Smooth muscle cell (in vitro differentiated cells): ENCODE data around the gene BRSK2. TPM values are rescaled to one million over a fixed set of nuclear protein-coding genes. Genes with fewer than 3 reads are reported as not detected.
"Not testable (repeated sequence)": the region's sequence is repeated elsewhere in the genome, so short reads cannot be mapped to it uniquely, and the experiment has no call there.

Source experiments
- DNase-seq: peaks from one replicate; lab custom pipeline; 2025; ENCODE audit not compliant: unreplicated experiment; lab: John Stamatoyannopoulos, UW
- H2AFZ ChIP-seq: fragments of 200-600 bp; sonication (generic); 2 replicates; pipeline ENCODE4 v1.6.0; 2016; ENCODE audit warnings: antibody characterized with exemption, low read depth, mild to moderate bottlenecking
- H3F3A ChIP-seq: fragments of 200-600 bp; sonication (generic); 2 replicates; pipeline ENCODE4 v1.6.0; 2017; ENCODE audit warnings: antibody characterized with exemption, low read depth
- H3K27ac ChIP-seq: fragments of 200-600 bp; sonication (generic); 2 replicates; pipeline ENCODE4 v1.5.1; 2016; ENCODE audit warnings: low read depth, mild to moderate bottlenecking
- H3K27me3 ChIP-seq: fragments of 200-600 bp; sonication (generic); 2 replicates; pipeline ENCODE4 v1.6.1; 2016; ENCODE audit warnings: low read depth, mild to moderate bottlenecking
- H3K36me3 ChIP-seq: fragments of 200-600 bp; sonication (generic); 2 replicates; pipeline ENCODE4 v1.5.1; 2016; ENCODE audit warnings: low read depth
- H3K4me1 ChIP-seq: fragments of 200-600 bp; sonication (generic); 2 replicates; pipeline ENCODE4 v1.5.1; 2016; ENCODE audit warnings: low read depth
- H3K4me2 ChIP-seq: fragments of 200-600 bp; sonication (generic); 2 replicates; pipeline ENCODE4 v1.6.0; 2016; ENCODE audit warnings: mild to moderate bottlenecking
- H3K4me3 ChIP-seq: fragments of 200-600 bp; sonication (generic); 2 replicates; pipeline ENCODE4 v1.5.1; 2016; ENCODE audit warnings: mild to moderate bottlenecking
- H3K79me2 ChIP-seq: fragments of 200-600 bp; sonication (generic); 2 replicates; pipeline ENCODE4 v1.6.0; 2016; ENCODE audit warnings: low read depth, mild to moderate bottlenecking
- H3K9ac ChIP-seq: fragments of 200-600 bp; sonication (generic); 2 replicates; pipeline ENCODE4 v1.6.0; 2016; ENCODE audit warnings: low read depth
- H3K9me3 ChIP-seq: fragments of 200-600 bp; sonication (generic); replicated peaks from 2 replicates; pipeline ENCODE4 v1.5.1; 2016; ENCODE audit warnings: low read depth
- H4K20me1 ChIP-seq: fragments of 200-600 bp; sonication (generic); 2 replicates; pipeline ENCODE4 v1.6.0; 2016; ENCODE audit warnings: low read depth
- WGBS: methylation state at CpG from one replicate; pipeline ENCODE4 v1.1.7; 2016; ENCODE audit warnings: low lambda C conversion rate; 5-methylcytosine and 5-hydroxymethylcytosine counted together
- polyA plus RNA-seq: library from polyadenylated mRNA; unstranded; fragments of >200 nt; fragmentation: Nextera tagmentation; extraction: Ambion mirVana; gene quantifications from 2 replicates; pipeline ENCODE4 v1.2.1, GENCODE V29; 2016
- total RNA-seq: library from RNA; depleted of rRNA; stranded (reverse); fragments of >200 nt; gene quantifications from 2 replicates; pipeline ENCODE4 v1.2.3, GENCODE V29; 2014
- TF ChIP-seq, protein P1 (sequence below): fragments of 200-600 bp; sonication (generic); IDR thresholded peaks from 2 replicates; pipeline ENCODE4 v1.5.1; 2017; ENCODE audit warnings: borderline replicate concordance, mild to moderate bottlenecking, antibody characterized with exemption; ENCODE audit not compliant: insufficient read depth, poor library complexity, severe bottlenecking

Gene BRSK2
- total and polyA plus RNA-seq, 2 experiments from 2014 or later, result 1.5 to 5.2 TPM

DNA sequence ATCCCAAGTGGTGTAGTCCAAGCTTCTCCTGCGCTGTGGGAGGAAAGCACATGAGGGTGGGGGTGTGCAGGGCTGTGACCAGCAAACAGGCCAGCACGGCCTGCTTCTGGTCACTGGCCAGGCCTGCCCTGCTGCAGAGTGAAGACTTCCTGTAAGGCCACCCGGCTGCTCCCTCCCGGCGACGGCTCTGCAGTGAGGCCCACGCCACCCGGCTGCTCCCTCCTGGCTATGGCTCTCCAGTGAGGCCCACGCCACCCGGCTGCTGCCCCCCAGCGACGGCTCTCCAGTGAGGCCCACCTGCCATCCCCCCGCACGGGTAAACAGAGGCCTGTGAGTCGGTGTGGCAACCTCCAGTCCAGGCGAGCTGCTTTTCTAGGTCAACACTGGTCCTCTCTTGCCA, 31.4 kb upstream of the BRSK2 start:
- no peak overlapping the region for H3K27ac ChIP-seq
- 68% methylated on average over 16 of the region's 16 CpGs for WGBS
- H3K27me3 ChIP-seq, result no peaks in the 10 kb centered on the region
- H3K9me3 ChIP-seq, result no peaks in the 10 kb centered on the region
- H2AFZ ChIP-seq, result no peak overlapping the region
- no peaks in the 10 kb centered on the region for H3K79me2 ChIP-seq
- no peak for DNase-seq
- no peaks in the 10 kb centered on the region for H3K36me3 ChIP-seq
- H3K9ac ChIP-seq, result no peak overlapping the region
- no peaks in the 10 kb centered on the region for H3F3A ChIP-seq
- TF ChIP-seq, protein P1, sequence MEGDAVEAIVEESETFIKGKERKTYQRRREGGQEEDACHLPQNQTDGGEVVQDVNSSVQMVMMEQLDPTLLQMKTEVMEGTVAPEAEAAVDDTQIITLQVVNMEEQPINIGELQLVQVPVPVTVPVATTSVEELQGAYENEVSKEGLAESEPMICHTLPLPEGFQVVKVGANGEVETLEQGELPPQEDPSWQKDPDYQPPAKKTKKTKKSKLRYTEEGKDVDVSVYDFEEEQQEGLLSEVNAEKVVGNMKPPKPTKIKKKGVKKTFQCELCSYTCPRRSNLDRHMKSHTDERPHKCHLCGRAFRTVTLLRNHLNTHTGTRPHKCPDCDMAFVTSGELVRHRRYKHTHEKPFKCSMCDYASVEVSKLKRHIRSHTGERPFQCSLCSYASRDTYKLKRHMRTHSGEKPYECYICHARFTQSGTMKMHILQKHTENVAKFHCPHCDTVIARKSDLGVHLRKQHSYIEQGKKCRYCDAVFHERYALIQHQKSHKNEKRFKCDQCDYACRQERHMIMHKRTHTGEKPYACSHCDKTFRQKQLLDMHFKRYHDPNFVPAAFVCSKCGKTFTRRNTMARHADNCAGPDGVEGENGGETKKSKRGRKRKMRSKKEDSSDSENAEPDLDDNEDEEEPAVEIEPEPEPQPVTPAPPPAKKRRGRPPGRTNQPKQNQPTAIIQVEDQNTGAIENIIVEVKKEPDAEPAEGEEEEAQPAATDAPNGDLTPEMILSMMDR, result no peak
- H3K4me2 ChIP-seq, result no peak overlapping the region
- no peaks in the 10 kb centered on the region for H3K4me1 ChIP-seq
- H3K4me3 ChIP-seq, result no peak overlapping the region
- H4K20me1 ChIP-seq, result no peaks in the 10 kb centered on the region

DNA sequence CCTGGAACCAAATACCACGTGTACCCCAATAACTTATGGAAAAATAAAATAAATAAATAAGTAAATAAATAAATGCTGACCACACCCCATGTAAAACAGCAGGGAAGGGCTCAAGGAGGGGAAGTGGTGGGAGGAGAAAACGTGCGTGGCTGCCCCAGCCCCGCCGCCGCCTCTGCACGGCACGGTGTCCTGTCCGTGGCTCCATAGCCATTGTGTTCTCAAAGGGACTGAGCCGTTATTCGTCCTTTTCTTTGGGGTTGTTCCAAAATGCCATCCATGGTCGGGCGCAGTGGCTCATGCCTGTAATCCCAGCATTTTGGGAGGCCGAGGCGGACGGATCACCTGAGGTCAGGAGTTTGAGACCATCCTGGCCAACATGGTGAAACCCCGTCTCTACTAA, 30.8 kb upstream of the BRSK2 start:
- H3K4me3 ChIP-seq, DNase-seq, H3K79me2 ChIP-seq, H3K36me3 ChIP-seq, H3K4me1 ChIP-seq, H4K20me1 ChIP-seq, H3K4me2 ChIP-seq, H3F3A ChIP-seq, H3K27me3 ChIP-seq, H3K9ac ChIP-seq, H2AFZ ChIP-seq, H3K27ac ChIP-seq, H3K9me3 ChIP-seq: not testable (repeated sequence)
- WGBS, result 96% methylated on average over 17 of the region's 17 CpGs

- DNase-seq, result no peak
- Histone ChIP-seq H3K79me2 (no peaks in the 10 kb centered on the region), H3K9me3 (no peaks in the 10 kb centered on the region), H3K4me3 (no peak overlapping the region), H2AFZ (no peak overlapping the region), H3K4me1 (no peaks in the 10 kb centered on the region), H3K9ac (no peak overlapping the region), H4K20me1 (no peaks in the 10 kb centered on the region), H3F3A (no peaks in the 10 kb centered on the region), H3K27me3 (no peaks in the 10 kb centered on the region), H3K4me2 (no peak overlapping the region), H3K27ac (no peak overlapping the region), H3K36me3 (no peaks in the 10 kb centered on the region)
- 86% methylated on average over 16 of the region's 16 CpGs for WGBS
- TF ChIP-seq, protein P1, result no peak
Observed at GRCh38 chr11:1359556-1359955, 30.2 kb upstream of the BRSK2 start.

GRCh38 chr11:1360181-1360834, 29.4 kb upstream of the BRSK2 start:
- Histone ChIP-seq H3K4me2 (no peak overlapping the region), H2AFZ (no peak overlapping the region), H3K27ac (no peak overlapping the region), H3K4me3 (no peak overlapping the region), H3K79me2 (no peaks in the 10 kb centered on the region), H3K4me1 (no peaks in the 10 kb centered on the region), H3K9me3 (no peaks in the 10 kb centered on the region), H3K27me3 (no peaks in the 10 kb centered on the region), H3K36me3 (no peaks in the 10 kb centered on the region), H4K20me1 (no peaks in the 10 kb centered on the region), H3F3A (no peaks in the 10 kb centered on the region), H3K9ac (no peak overlapping the region)
- no peak for DNase-seq
- TF ChIP-seq, protein P1, result no peak
- WGBS, result 89% methylated on average over 20 of the region's 20 CpGs
